ENCODE data around the gene LEPROT. TPM values are rescaled to one million over a fixed set of nuclear protein-coding genes. Genes with fewer than 3 reads are reported as not detected.

The LEPROT gene
- total RNA-seq, 1 experiment from 2014 or later = 40.8 TPM

- no peak for DNase-seq (ENCODE audit: extremely low read depth, low read depth)
Measured at GRCh38 chr1:65409816-65410326, 10.6 kb upstream of the LEPROT start.

- DNase-seq (ENCODE audit: extremely low read depth, low read depth) = no peak
Measured at GRCh38 chr1:65412256-65412983, 8.0 kb upstream of the LEPROT start.

GRCh38 chr1:65412984-65413375 is 7.5 kb upstream of the LEPROT start:
- no peak for DNase-seq (ENCODE audit: extremely low read depth, low read depth)

DNA sequence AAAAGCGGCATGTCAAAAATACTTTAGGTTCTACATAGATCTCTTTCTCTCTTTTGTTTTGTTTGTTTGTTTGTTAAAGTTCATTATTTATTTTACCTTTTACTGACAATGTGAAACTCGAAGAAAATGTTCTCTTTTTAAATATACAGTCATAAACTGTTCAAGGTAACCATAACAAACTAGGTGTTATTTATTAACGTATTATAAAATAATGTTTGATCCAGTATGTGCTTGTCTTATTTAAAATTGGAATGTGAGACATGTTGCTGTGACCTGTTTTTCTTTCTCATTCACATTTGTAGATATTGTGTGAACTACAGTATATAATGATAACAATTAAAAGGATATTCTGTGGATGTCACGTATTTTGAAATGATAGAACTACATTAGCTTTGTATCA is 5.9 kb upstream of the LEPROT start:
- no peak for DNase-seq (ENCODE audit: extremely low read depth, low read depth)

DNA sequence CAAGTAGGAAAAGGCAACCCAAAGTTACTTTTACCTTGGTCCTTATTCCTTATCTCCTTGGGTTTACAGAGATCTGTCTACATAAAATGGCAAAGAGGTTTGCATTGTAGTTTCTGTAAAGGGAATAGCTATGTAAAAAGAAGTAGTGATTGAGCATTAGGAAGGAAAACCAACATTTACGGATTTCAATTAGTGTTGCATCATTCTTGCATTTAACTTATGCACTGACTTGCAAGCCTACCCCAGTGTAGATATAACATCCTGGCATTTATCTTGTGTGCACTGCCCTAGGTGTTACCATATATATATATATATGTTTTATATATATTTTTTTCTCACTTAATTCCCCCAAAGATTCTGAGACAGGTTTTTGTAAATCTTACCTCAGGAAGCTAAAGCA is 3.7 kb upstream of the LEPROT start:
- no peak for DNase-seq (ENCODE audit: extremely low read depth, low read depth)

DNA sequence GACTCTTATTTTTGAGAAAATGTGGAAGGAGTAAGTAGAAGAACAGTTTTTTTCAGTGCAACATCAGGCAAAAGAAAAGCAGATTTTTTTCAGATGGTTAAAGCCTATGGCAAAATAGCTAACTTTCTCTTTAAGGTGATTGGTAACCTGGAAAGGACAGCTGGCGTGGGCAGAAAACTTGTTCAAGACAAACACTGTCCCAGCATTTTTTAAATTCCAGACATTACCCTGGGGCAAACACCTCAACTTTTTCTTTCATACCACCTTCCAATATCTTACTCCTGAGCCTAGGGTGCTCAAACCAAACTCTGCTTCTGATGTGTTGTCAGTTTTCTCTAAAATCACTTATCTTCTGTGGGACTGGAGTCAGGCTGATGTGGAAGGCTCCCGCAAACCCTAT is 2.7 kb upstream of the LEPROT start:
- DNase-seq (ENCODE audit: extremely low read depth, low read depth) = no peak

DNA sequence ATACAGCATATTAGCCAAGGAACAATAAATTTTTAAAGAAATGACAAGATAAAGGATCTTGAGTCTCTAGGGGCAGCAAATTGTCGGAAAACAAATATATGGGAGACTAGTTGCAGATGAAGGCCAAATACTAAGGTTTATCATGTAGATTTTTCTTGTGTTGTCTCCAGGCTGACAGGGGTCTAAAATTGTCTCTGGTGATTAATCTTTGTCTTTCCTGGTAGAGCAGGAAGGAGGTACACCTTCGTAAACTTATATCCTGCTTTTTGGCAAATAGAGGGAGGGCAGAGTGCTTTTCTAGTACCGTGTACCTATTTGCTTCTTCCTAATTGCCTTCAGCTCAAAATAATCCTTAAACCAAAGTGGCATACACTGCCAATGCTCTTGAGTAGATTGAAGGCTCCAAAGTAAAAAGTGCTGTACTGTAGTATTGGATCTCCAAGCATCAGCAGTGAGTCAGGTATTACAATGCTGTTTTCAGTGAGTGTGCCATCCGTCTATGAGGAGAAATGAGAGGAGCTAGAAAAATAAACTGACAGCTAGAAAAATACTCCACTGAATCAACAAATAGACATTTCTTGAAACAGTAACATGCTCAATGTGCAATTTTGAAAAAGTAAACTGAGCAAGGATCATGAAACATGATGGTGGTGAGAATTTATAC is 1.8 kb upstream of the LEPROT start:
- DNase-seq (ENCODE audit: extremely low read depth, low read depth) = no peak

GRCh38 chr1:65419681-65420589 is 533 bp upstream of the LEPROT start:
- peak; percentile 98 for DNase-seq (ENCODE audit: extremely low read depth, low read depth)

GRCh38 chr1:65421351-65422025 is 1.0 kb downstream of the LEPROT start:
- no peak for DNase-seq (ENCODE audit: extremely low read depth, low read depth)

DNA sequence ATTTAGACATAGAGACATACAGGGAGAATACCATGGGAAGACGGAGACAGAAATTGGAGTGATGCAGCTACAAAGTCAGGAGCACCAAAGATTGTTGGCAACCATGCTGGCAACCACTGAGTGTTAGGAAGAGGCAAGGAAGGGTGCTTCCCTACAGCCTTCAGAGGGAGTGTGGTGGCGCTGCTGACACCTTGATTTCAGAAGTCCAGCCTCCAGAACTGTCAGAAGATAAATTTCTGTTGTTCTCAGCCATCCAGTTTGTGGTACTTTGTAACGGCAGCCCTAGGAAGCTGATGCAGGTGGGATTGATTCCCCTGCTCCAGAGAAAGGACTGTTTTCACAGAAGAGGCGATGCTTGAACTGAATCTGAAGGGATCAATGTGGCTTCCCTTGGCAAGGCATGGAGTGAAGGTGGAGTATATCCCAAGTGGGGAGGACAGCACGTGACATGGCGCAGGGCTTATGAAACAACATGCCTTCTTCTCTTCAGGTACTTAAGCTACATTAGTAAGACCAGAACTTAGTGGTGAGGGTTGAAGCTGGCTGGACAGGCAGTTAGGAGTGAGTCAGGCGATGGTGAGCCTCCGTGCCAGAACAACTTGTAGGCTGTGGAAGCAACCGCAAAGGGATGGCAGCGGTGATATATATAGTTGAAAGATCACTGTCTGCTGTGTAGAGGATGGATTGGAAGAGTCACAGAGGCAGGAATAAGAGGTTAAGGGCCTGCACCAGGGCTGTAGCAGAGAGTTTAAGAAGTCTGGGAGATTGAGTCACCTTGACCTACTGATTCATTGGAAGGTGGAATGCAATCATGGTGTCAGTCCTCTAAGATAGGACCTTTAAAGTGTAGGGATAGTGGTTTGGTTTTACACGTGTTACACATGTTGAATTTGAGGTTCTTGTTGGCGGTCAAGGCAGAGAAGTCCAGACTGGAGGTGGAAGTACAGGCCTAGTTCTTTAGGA is 2.1 kb downstream of the LEPROT start:
- no peak for DNase-seq (ENCODE audit: extremely low read depth, low read depth)

GRCh38 chr1:65423884-65424572 is 3.6 kb downstream of the LEPROT start:
- DNase-seq (ENCODE audit: extremely low read depth, low read depth) = peak; percentile 57

DNA sequence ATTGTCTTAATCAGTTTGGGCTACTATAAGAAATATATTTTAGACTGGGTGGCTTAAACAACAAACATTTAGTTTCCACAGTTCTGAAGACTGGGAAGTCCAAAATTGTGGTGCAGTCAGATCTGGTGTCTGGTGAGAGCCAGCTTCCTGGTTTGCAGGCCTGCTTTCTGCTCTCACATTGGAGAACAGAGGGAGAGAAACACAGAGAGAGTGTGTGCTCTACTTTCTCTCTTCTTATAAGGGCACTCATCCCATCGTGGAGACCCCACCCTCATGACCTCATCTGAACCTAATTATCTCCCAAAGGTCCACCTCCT is 4.1 kb downstream of the LEPROT start:
- no peak for DNase-seq (ENCODE audit: extremely low read depth, low read depth)

DNA sequence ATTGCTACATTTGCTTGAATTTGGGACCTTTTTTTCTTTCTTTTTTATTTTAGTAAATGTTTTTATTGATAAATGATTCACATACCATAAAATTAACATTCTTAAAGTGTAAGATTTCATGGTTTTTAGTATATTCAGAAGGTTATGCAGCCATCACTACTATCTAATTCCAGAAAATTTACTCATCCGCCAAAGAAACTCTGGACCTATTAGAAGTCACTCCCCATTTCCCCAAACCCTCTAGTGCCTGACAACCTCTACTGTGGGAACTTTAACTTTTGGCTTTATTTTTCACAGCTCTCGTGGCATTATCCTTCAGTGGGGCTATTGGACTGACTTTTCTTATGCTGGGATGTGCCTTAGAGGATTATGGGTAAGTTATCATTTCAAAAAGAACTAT is 4.5 kb downstream of the LEPROT start:
- no peak for DNase-seq (ENCODE audit: extremely low read depth, low read depth)

DNA sequence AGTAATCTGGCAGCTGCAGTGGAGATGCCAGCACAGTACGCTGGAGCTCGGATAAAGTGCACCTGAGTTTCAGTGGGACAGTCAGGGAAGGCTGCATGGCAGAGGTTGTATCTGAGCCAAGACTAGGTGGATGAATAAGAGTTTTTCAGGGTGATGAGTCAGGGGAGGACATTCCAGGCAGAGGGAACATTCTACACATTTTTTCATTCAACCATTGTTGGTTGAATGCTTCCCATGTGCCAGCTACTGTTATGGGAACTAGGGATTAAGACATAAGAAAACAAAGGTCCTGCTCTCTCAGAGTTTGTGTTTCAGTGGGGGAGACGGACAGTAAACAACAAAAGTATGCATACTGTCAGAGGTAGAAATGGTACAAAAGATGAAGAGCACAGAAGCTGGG is 5.2 kb downstream of the LEPROT start:
- peak; percentile 22 for DNase-seq (ENCODE audit: extremely low read depth, low read depth)

DNA sequence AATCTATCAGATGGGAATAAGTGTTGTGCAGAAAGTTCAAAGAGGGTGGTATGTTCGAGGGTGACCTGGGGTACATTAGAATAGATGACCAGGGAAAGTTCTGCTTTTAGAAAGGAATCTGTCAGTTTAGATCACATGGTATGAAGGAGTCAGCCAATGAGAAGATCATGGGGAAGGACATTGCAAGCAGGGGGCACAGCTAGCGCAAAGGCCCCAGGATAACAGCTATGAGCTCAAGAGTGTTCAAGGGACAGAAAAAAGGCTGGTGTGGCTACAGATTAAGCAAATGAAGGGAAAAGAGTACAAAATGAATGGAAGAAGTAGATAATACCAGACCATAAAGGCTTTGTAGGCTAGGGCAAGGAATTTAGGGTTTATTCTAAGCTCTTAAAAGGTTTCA is 8.6 kb downstream of the LEPROT start:
- DNase-seq (ENCODE audit: extremely low read depth, low read depth) = no peak

GRCh38 chr1:65429806-65430205 is 9.3 kb downstream of the LEPROT start:
- DNase-seq (ENCODE audit: extremely low read depth, low read depth) = no peak

DNA sequence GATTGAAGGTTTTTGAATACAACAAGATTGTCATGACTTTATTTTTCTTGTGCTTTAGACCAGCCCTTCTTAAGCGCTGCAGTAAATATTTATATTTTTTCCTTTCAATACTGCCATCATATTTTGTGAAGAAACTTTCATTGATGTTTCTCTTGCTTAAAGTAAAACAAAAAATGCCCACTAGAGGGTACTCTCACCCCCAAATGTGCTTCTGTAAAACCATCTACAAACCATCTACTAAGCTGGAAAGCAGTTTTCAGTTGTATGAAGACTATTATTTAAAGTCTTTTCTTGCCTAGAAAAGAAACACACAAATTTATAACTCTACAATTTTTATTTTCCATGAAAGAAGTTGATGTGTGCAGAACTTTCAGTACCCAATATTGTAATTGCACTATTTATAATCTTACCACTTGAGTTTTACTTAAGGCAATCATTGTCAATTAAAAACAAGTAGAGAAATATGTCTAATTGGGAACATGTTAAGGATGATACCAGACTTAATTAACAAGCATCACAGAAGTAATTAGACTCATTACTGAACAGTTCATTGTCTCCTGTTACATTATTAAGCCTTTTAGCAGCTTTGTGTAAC is 10.7 kb downstream of the LEPROT start:
- peak; percentile 36 for DNase-seq (ENCODE audit: extremely low read depth, low read depth)

DNA sequence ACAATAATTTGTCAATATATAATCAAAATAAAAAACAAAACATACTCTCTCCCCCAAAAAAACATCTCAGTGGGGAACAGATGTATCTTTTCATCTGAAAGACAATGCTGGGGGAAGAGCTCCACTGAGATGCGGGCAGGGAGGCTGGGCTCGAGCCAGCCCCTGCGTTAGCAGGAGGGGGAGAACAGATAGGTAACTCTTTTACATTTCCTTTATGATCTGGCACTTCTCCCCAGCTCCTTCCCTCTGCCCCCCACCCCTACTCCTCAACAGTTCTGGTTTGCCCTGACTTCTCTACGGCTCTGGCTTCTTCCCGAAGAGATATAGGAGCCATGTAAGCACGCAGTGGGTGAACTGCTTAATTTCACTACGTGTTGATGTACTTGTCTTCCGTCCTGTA is 12.4 kb downstream of the LEPROT start:
- DNase-seq (ENCODE audit: extremely low read depth, low read depth) = no peak

DNA sequence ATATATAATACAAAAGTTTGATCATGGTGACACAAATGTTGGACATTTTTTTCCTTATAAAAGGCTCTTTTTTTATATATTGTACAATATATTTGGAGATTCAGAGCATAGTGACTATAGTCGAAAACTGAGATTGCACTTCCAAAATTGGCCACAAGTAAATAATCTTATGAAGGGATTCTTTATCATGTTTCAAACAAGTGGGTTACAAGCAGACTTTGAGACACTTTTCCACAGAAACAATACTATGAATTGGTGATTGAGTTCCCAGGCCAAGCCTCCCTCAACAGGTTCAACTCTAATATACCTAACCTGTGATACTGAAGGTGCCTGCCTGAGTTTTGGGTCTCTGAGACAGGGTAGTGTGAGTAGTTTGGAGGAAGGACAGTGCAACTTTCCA is 13.8 kb downstream of the LEPROT start:
- no peak for DNase-seq (ENCODE audit: extremely low read depth, low read depth)
